ENCODE data around the gene BOLA2B. TPM values are rescaled to one million over a fixed set of nuclear protein-coding genes. Genes with fewer than 3 reads are reported as not detected.
"Not testable (repeated sequence)": the region's sequence is repeated elsewhere in the genome, so short reads cannot be mapped to it uniquely, and the experiment has no call there.

The BOLA2B gene
- total and polyA plus RNA-seq, 9 of the 15 experiments (the other 6 are each of a cell fraction or from before 2014, with no cell fraction given) = 43.9 to 613 (median 181) TPM

DNA sequence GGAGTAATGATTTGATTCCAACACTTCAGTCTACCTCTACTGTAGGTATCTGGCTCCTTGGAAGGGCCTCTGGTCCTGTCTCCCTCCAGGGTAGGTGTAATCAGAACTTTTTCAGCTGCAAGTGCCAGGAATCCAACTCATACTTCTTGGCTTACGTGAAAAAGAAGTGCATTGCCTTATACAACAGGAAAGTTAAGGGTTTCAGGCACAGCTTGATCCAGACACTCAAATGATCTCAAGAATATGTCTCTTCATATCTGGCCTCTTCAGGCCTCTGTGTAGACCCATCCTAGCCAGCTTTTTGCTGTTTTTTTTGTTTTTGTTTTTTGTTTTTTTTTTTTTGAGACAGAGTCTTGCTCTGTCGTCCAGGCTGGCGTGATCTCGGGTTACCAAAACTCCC is 14.3 kb downstream of the BOLA2B start (continued):
- TF ChIP-seq BRCA1 (IDR thresholded peaks at IDR 0.05) (no peak), BRCA1 (CRISPR knock-in tag; IDR thresholded peaks at IDR 0.05) (no peak)
- TF ChIP-seq, protein P1, sequence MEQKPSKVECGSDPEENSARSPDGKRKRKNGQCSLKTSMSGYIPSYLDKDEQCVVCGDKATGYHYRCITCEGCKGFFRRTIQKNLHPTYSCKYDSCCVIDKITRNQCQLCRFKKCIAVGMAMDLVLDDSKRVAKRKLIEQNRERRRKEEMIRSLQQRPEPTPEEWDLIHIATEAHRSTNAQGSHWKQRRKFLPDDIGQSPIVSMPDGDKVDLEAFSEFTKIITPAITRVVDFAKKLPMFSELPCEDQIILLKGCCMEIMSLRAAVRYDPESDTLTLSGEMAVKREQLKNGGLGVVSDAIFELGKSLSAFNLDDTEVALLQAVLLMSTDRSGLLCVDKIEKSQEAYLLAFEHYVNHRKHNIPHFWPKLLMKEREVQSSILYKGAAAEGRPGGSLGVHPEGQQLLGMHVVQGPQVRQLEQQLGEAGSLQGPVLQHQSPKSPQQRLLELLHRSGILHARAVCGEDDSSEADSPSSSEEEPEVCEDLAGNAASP (IDR thresholded peaks at IDR 0.05) = no peak

DNA sequence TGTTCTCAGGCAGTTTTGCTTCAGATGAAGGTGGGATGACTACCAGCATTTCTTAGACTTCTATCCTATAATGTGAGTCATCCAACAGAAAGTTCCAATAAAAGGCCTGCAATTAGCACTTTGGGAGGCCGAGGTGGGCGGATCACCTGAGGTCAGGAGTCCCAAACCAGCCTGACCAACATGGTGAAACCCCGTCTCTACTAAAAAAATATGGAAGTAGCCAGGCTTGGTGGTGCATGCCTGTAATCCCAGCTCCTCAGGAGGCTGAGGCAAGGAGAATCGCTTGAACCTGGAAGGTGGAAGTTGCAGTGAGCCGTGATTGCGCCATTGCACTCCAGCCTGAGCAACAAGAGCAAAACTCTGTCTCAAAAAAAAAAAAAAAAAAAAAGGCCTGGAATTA is 16.6 kb downstream of the BOLA2B start:
- ATAC-seq; H3K4me3 ChIP-seq; H3K9ac ChIP-seq (ENCODE audit: insufficient read depth in 1 of 2, low read depth in 2 of 2, low read length in 2 of 2); H3K79me2 ChIP-seq (ENCODE audit: control insufficient read depth, insufficient read depth, low read length); BruUV-seq (replicated peaks); H3K27me3 ChIP-seq (ENCODE audit: control insufficient read depth in 2 of 2, insufficient read depth in 2 of 2, low read length in 2 of 2); H3K4me1 ChIP-seq (replicated peaks in 1 of 2; ENCODE audit: control insufficient read depth in 2 of 2, insufficient read depth in 2 of 2, low read length in 2 of 2); H2AFZ ChIP-seq (ENCODE audit: low read depth, low read length); DNase-seq (ENCODE audit: extremely low read depth in 1 of 4, low spot score in 3 of 4); H3K9me1 ChIP-seq (ENCODE audit: control insufficient read depth, insufficient read depth, low read length); H3K36me3 ChIP-seq (ENCODE audit: control insufficient read depth, insufficient read depth, low read length); intact Hi-C loops (cut with micrococcal nuclease); H4K20me1 ChIP-seq (replicated peaks; ENCODE audit: control insufficient read depth, insufficient read depth, low read length); H3K27ac ChIP-seq (ENCODE audit: extremely low read depth, low read depth, low read length); in situ Hi-C loops (cut with MboI); H3K4me2 ChIP-seq (ENCODE audit: insufficient read depth, low read length); CTCF ChIA-PET (ENCODE audit: low intra/inter-chr PET ratio); H3K9me3 ChIP-seq (replicated peaks; ENCODE audit: control insufficient read depth, insufficient read depth, low read depth, low read length); FAIRE-seq: not testable (repeated sequence)
- 44% methylated on average over 4 of the region's 6 CpGs for WGBS (ENCODE audit: insufficient coverage, low coverage, missing lambda C conversion rate)
- peak; percentile 73 for TF ChIP-seq CEBPB (tag; IDR thresholded peaks at IDR 0.05)
- POLR2A ChIA-PET = interaction anchor here (1.1 kb wide), 1 partner anchor 59 kb away, joined by 3 read pairs; no protein-coding TSS in a partner anchor
